Activated T-helper 1 cell treated with Interleukin-2 at 50 U/mL for 16 hours (primary cell): ENCODE measurements around the gene CNKSR3.

ENCODE experiments used
- DNase-seq: peaks from one replicate; pipeline ENCODE4 v3.0.0-alpha.2; 2020; ENCODE audit warnings: low read depth

The CNKSR3 gene

DNA sequence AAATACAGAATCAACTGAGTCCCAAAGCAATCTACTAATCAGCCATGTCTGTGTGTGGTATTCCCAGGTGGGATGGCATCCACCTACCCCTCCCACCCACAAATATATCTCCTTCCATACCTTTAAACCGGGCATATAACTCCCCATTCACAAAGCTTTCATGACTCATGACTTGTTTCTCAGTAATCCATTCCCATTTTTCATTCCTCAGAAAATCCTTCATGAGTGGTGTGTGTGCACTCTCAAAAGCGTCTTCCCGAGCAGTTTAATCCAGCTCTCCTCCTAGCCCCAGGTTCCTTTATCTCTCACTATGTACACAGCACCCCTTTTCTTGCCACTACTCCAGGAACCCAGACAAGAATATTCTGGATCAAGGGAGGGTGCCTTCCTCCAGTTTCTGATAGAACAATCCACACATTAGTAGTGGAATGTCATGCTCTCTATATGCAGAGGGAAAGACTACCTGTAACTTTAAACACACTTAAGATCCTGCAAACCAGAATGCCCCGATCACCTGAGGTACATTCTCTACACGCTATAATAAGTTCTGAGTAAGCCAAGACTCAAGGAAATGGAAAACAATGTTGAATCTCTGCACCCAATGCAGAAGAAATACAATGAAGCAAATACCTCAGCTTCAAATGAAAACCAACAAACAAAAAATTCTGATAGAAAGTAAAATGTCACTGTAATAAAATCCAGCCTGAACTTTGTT, 98.2 kb downstream of the CNKSR3 start:
- DNase-seq, result no peak

DNA sequence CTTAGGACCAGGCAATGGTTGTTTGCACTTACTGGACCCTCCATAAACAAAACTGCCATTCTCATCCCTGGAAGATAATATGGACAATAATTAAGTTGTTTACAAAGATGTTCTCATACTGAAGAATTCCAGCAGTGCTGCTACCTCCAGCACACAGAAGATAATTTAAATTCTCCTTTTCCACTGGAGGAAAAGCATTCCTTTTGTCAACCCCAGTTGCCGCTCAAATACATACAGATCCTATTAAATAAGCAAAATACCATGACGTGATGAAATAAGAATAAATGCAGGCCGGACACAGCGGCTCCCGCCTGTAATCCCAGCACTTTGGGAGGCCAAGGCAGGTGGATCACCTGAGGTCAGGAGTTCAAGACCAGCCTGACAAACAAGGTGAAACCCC, 99.4 kb downstream of the CNKSR3 start:
- DNase-seq, result no peak

DNA sequence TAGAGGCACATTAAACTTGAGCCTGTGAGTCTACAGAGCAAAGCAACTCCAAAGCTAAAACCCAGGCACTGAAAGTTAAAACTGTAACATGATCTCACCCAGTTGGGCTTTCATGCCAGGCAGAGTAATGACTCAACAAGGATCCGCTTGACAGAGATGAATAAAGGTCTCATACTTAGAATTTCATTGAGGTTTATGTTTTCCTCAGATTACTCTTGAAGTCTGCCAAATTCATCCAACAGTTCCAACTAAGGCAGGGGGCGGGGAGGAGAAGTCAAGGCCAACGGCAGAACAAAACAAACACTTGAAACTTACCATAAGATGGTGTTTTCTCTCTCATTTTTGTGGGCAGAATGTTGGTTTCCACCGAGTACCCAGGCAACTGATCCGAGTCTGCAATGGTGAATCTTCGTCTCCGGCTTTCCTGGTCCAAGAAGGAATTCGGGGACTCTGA, 99.8 kb downstream of the CNKSR3 start:
- no peak for DNase-seq

DNA sequence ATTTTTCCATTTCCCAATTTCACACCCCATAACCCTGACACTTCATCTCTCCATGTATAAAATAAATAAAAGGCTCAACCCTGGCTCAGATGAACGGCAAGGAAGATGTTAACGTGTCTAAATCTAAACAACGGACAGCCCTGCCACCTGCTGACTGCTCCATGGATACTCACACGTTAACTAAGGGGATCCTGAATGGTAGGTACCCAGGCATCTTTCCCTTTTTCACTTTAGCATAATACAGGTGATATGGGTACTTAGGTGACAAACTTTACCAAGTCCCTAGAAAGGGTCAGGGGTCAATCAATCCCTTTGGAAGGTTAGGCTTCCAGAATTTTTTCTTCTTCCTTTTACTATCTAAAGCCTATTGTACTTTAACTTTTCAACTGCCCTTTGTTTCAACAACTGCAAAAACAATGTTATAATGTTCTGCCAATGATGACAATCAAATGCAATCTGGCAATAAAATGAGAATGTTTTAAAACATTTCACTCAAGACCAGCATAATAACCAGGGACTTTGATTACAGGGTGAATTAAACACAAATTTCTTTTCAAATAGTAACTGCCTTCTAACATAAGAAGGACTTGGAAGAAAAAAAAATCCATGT, 101.5 kb downstream of the CNKSR3 start:
- no peak for DNase-seq

DNA sequence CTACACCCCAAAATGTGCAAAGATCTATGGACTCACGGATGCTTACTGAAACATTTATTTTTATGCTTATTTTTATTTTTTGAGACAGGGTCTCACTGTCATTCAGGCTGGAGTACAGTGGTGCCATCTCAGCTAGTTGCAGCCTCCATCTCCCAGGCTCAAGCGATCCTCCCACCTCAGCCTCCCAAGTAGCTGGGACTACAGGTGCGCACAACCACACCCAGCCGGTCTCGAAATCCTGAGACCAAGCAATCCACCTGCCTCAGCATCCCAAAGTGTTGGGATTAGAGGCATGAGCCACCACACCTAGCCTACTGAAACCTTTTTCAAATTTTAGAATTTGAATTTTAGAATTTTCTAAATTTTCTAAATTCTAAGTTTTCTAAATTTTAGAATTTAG, 103.0 kb downstream of the CNKSR3 start:
- no peak for DNase-seq

DNA sequence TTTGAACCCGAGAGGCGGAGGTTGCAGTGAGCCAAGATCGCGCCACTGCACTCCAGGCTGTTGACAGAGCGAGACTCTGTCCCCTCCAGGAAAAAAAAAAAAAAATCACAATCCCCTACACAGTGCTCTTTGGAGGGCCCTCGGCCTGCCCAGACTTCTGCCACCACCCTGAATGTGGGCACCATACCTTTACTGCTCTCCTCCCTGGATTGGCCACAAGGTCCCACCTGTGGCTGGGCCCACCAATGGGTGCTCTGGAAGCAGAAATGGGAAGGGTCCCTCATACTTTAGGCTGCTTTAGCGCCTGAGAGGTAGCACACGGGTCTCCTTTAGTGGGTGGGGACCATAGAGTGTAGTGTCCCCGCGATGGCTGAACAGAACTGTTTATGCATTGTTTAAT, 103.6 kb downstream of the CNKSR3 start:
- no peak for DNase-seq

DNA sequence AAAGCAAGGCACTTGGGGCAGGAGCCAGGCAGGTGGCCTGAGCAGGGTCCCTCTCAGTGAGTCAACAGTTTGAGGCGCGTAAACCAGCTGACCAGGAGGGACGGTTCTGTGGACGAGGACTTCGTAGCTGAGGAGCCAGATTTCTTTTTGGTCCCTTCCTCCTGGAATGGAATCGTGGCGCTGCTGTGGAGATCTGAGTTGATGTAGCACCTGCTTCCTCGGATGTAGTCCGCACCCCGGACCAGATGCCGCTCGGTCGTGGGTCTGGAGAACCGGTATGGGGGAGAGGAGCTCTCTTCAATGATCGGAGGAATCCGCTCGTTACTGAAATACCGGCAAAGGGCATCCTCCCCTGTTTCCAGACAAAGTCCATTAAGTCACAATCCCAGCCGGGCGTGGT, 104.2 kb downstream of the CNKSR3 start:
- no peak for DNase-seq

DNA sequence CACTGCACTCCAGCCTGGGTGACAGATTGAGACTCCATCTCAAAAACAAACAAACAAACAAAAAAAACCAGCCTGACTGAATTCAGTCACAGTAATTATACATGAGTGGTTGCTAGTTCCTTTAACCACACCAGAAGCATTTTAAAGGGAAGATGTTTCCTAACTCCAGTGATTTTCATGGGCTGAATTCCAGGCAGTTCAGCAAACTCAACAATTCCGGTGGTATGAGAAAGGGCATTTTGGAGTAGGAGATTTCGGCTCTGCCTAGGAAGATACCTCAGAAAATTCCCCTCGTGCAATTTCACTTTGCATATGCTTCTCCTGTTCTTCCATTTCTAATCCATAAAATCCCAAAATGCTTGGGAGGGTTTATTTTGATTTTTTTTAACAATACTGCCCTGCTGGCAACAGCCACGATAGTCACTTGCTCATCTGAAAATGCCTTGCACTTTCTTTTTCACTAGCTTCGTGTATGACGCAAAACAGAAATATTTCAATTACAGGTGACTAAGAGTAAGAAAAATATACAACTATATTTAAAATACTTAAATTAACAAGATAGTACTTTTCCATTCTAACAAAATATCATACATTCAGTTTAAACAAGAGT, 105.6 kb downstream of the CNKSR3 start:
- no peak for DNase-seq

DNA sequence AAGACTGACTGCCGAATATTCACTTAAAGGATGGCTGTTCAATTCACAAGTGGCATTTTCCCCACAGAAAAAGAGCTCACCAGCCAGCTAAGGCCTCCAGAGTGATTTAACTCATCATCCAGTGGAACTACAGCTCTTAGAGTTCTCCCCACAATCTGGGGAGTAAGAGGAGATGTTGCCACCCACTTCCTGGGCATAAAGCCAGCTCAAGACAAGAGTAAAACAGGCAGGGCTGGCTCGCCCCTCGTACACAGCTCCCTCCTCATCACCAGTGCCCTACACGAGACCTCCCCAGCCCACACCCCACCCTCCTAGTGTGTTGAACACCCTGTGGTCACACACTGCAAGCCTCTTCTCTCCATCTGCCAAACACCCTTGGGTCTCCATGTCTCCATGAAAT, 106.7 kb downstream of the CNKSR3 start:
- no peak for DNase-seq

DNA sequence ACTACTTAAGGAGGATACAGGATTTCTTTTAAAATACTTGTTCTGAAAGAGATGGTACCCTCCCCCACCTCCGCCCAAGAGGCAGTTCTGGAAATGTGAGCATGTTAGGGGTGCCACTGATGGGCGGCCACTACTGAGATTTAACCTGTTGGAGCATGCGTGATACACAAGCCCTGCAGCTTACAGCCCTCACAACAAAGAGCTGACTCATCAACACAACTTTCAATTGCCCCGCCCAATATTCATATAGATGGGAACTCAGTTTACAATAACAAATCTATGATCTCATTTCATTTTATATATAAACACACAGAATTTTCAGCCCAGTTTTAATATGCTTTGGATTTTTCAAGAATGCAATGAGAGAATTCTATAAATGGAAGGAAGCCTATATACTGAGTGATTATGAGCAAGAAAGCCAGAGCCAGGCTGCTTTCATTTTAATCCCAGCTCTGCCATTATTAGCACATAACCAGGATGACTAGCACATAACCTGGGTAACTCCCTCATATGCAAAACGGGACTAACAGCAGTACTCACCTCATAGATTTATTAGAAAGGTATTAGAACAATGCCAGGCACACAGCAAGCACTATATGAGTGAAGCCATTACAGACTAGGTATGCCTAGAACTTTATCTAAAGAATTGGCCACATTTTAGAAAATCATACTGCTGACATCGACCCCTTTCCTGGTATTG, 108.3 kb downstream of the CNKSR3 start:
- no peak for DNase-seq

DNA sequence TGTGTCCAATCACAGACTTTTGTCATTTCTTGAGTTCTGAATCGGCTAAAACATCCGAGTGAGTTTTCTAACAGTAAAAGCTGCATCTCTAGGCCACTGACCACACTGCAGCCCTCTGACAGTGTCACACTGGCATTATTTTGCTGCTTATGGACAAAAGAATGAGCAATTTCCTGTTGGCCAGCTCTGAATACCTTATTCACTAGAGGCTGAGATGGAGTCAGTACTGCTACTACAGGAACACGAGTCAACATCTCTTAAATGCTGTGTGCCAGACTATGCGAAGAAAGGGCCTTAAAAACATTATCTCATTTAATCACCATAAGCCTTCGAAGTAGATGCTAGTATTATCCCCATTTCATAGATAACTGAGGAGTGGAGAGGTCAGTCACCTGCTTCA, 111.4 kb downstream of the CNKSR3 start:
- DNase-seq, result no peak

DNA sequence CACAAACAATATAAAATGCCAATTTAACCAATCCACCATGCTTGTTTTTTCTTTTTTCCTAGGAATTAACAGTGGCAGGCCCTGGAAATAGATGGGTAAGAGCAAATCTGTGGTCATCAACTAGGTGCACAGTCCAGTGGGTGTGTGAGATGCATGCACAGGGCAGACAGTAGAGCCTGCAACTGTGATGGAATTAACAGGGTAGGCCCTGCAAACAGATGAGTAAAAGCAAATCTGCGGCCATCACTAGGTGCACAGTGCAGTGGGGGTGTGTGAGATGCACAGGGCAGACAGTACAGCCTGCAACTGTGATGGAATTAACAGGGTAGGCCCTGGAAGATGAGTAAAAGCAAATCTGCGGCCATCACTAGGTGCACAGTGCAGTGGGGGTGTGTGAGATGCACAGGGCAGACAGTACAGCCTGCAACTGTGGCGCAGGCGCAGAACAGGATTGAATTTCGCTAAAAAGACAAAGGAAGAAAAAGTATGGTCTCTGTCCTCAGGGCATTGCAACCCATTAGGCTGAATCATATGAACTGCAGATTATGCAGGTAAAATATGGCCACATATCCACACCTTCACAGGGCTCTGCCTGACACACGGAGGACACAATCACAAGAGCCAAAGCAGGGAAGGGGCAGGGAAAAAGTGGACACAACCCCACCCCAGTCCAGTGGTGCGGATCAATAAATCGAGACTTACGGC, 112.8 kb downstream of the CNKSR3 start:
- no peak for DNase-seq

DNA sequence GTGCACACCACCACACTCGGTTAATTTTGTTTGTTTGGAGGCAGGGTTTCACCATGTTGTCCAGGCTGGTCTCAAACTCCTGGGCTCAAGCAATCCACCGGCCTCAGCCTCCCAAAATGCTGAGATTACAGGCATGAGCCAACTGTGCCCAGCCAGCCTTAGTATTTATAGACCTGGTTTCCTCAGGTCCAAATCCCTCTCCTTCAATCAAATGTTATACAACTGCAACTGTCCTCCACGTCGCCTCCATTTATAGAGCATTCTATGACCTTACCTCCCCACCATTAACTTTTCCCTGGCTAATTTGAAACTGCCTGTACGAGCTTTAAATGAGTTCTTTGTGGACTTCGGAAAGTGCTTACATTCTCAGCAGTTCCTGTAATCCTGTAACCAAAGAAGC, 114.6 kb downstream of the CNKSR3 start:
- no peak for DNase-seq

DNA sequence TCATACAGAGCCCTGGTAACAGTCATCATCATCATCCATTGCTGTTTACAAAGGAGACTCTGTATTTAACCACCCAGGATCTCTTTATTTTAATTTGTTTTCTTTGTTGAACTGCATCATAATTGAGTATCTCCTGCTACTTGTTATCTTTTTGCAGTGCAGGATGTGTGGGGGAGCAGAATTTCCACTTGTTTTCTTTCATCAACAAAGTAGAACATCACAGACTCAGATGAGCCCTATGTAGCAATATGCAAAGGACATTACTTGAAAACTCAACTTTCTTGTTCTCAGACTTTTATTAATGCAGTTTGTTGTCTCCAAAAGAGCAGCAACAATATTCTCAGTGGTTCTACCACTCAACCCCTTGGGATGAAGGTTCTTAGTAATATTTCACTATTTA, 115.2 kb downstream of the CNKSR3 start:
- no peak for DNase-seq

DNA sequence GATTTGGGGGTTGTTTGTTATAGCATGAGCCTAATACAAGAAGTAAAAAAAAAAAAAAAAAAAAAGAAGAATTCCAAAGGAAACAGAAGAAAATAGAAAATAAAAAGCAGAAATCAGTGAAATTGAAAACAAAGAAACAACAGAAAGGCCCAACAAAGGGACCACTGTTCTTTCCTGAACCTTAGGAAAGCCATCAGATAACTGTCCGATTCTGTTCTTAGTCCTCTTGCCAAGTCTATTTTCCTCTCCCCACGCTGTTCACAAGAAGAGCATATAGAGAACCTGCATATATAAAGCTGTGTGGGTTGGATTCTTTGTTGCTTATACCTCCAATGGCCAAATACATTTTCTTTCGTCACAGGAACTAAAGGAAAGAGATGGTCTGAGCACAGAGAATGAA, 115.9 kb downstream of the CNKSR3 start:
- DNase-seq, result no peak

DNA sequence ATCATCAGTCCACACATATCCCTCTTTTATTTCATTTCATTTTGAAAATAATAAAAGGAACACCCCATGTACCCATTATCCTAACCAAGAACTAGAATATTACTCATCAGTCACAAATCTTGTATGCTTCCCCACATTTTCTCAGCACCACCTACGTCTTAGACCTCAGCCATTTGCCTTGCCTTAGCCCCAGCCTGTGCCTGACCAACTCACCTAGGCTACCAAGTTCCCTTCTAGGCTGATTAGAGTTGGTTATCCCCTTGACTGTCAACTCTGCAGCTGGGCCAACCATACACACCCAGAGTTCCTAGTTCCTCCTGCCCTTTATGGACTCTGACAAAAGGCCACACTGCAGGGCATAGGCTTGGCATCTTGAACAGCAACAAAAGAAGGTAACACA, 120.5 kb downstream of the CNKSR3 start:
- DNase-seq, result no peak

DNA sequence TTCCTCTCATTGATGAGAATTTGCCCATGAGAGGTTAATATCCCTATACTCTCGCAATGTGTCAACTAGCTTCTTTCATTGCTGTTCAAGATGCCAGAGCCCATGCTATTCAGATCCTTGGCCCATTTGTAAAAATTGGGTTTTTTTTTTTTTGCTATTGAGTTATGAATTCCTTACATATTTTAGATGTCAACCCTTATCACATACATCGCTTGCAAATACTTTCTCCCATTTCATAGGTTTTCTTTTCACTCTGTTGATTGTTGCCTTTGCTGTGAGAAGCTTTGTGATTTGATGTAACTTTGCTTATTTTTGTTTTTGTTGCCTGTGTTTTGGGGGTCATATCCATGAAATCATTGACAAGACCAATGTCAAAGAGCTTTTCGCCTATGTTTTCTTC, 121.7 kb downstream of the CNKSR3 start:
- no peak for DNase-seq

DNA sequence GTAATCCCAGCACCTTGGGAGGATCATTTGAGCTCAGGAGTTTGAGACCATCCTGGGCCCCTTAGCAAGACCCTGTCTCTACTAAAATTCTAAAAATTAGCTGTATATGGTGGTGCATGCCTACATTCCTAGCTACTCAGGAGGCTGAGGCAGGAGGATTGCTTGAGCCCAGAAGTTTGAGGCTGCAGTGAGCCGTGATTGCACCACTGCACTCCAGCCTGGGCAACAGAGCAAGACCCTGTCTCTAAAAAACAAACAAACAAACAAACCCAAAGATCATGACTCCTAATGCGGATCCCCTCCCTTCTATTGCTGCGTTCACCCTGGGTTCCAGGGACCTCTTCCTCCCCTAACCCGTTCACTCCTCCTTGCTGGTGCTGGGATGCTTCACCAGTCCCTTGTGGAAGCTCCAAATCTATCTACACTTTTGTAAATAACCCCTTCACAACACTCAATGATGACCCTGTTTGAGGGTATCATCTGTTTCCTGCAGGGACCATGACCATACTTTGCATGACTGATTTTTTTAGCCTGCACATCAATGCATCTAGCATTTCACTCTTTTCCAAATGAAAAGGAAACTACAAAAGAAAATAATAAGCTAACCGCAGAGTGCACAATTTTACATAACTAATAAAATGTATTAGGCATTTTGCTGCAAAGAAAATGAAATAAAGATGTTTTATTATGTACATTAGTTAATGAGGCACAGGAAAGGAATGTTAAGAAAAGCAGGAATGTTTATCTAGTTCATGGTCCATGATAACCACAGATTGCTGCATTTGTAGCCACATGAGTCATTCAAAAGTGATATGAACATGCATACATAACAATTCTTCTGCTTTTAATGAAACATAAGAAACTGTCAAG, 123.4 kb downstream of the CNKSR3 start:
- DNase-seq, result no peak

DNA sequence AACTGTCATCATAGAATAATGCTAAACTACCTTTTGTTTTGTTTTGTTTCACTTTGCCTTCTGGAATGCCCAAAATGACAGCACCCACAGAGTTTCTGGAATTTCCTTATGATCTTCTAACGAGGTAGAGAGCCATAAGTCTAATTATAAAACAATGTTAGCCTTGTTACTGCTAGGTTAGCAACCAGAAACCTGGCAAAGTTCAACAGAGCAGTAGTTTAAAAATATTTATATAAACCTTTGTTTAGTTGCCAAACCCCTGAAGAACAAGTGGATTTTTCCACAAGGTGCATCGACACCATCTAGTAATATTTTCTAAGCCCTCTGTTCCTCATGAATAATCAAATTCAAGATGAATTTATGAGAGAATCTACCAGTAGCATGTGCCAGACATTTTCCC, 126.3 kb downstream of the CNKSR3 start:
- DNase-seq, result no peak

DNA sequence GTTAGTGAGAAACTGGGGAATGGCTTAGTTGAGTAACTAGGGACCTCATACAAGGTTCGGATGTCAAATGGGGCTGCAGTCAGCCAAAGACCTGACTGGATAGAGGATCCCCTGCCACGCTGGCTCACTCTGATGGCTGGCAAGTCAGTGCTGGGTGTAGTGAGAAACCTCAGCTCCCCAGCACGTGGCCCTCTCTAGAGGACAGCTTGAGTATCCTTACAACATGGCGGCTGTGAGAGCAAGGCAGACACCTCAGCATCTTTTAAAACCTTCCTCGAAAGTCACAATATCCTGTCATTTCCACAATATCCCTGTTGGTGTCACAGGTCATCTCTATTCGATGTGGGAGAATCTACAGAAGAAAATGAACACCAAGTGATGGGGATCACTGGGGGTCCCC, 127.2 kb downstream of the CNKSR3 start:
- no peak for DNase-seq

DNA sequence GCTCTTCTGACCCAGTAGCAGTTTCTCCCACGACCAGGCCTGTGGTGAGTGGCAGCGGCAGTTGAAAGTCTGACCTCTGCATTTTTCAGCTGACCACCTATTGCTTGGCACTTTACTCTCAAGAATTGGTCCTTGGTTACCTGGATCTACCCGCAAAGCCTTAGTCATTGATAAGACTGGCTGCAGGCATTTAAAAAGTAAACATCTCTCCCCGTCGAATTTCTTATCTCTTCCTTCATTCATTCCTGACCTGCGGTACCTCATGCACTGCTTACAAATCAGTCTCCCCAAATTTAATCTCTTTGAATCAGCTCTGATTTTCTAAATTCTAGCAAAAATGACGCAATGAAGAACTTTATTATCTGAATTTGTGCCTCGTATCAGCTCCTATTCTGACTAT, 127.7 kb downstream of the CNKSR3 start:
- no peak for DNase-seq
